HCT116 (cell line): Measurements from ENCODE around the gene CC2D1A. TPM values are rescaled to one million over a fixed set of nuclear protein-coding genes. Genes with fewer than 3 reads are reported as not detected.
"Not testable (repeated sequence)": the region's sequence is repeated elsewhere in the genome, so short reads cannot be mapped to it uniquely, and the experiment has no call there.

Experiments
- ATAC-seq: fragments of 200-7000 bp; cut with Tn5 transposase; 2 replicates; pipeline ENCODE4 v1.9.1; 2020; ENCODE audit warnings: mild to moderate bottlenecking, moderate library complexity
- BruUV-seq: library from RNA; stranded (reverse); fragments of 400-500 nt; replicated peaks from 2 replicates; lab custom pipeline; 2021; lab: Mats Ljungman, UMichigan
- CTCF ChIA-PET: fragments of 300-600 bp; sonication (Branson Sonifier 250); formaldehyde crosslinking; loops from one replicate; lab custom pipeline; 2021; ENCODE audit warnings: antibody characterized with exemption; lab: Charles Lee
- POLR2A ChIA-PET: fragments of 300-600, 350-600 bp; sonication (Branson Sonifier 250); formaldehyde crosslinking; loops from one replicate; lab custom pipeline; 2021; ENCODE audit warnings: antibody characterized with exemption; lab: Charles Lee
- RAD21 ChIA-PET, 2 experiments: fragments of 300-600 bp; sonication (Branson Sonifier 250); formaldehyde crosslinking; loops; one replicate each; lab custom pipeline; 2023; ENCODE audit warnings: low total read pairs in 2 of 2; ENCODE audit not compliant: uncharacterized antibody in 2 of 2, unreplicated experiment in 2 of 2, low non-redundant PET in 1 of 2; lab: Charles Lee
- DNase-seq: peaks from one replicate; pipeline ENCODE4 v3.0.0-alpha.2; 2010; ENCODE audit warnings: low read depth, low spot score
- H2AFZ ChIP-seq: fragments of 200-600 bp; shearing (Covaris generic), sonication (generic); 2 replicates; pipeline ENCODE4 v1.6.1; 2017; ENCODE audit warnings: low read depth, mixed run types, mixed read lengths, antibody characterized with exemption, low read length; ENCODE audit not compliant: poor library complexity, severe bottlenecking
- H3K27ac ChIP-seq: 2 replicates; pipeline ENCODE4 v1.5.1; 2012; ENCODE audit warnings: low read depth, low read length
- H3K27me3 ChIP-seq: fragments of 200-600 bp; sonication (generic); 2 replicates; pipeline ENCODE4 v1.6.1; 2016; ENCODE audit warnings: mixed run types, low read length, mixed read lengths; ENCODE audit not compliant: insufficient read depth
- H3K36me3 ChIP-seq, 2 experiments: fragments of 200-500 bp in 1 of 2; fragments of 200-600 bp in 1 of 2; sonication (Bioruptor generic) in 1 of 2; sonication (generic) in 1 of 2; 2 replicates each; pipeline versions ENCODE4 v1.5.1 to v1.6.1; 2014 to 2016; ENCODE audit warnings: low read length in 2 of 2, inconsistent platforms in 1 of 2, mixed read lengths in 1 of 2, mixed run types in 1 of 2; ENCODE audit not compliant: insufficient read depth in 2 of 2, control insufficient read depth in 1 of 2
- H3K4me1 ChIP-seq, 2 experiments: fragments of 200-600 bp in 1 of 2; sonication (generic) in 1 of 2; 2 replicates each; pipeline versions ENCODE4 v1.5.1 to v1.6.1; 2012 to 2017; ENCODE audit warnings: low read length in 2 of 2, inconsistent platforms in 1 of 2, mild to moderate bottlenecking in 1 of 2, mixed read lengths in 1 of 2, mixed run types in 1 of 2, moderate library complexity in 1 of 2; ENCODE audit not compliant: insufficient read depth in 2 of 2, control insufficient read depth in 1 of 2
- H3K4me2 ChIP-seq: fragments of 200-600 bp; sonication (generic); 2 replicates; pipeline ENCODE4 v1.6.1; 2017; ENCODE audit warnings: mixed run types, low read length, mixed read lengths
- H3K4me3 ChIP-seq, 2 experiments: fragments of 200-600 bp in 1 of 2; sonication (generic) in 1 of 2; replicated peaks in 1 of 2; 2 replicates each; pipeline ENCODE4 v1.5.1; 2011 to 2016; ENCODE audit warnings: low read length in 2 of 2, control low read depth in 1 of 2, low read depth in 1 of 2, mild to moderate bottlenecking in 1 of 2, mixed read lengths in 1 of 2, mixed run types in 1 of 2
- H3K79me2 ChIP-seq: fragments of 200-600 bp; sonication (generic); 2 replicates; pipeline ENCODE4 v1.6.1; 2017; ENCODE audit warnings: mild to moderate bottlenecking, mixed run types, low read length, moderate library complexity, mixed read lengths; ENCODE audit not compliant: insufficient read depth
- H3K9ac ChIP-seq: fragments of 200-600 bp; sonication (generic); 2 replicates; pipeline ENCODE4 v1.6.1; 2016; ENCODE audit warnings: low read length, mixed read lengths
- H3K9me2 ChIP-seq: fragments of 200-600 bp; sonication (generic), shearing (Covaris generic); 2 replicates; pipeline ENCODE4 v1.6.1; 2017; ENCODE audit warnings: mixed run types, mild to moderate bottlenecking, moderate library complexity; ENCODE audit not compliant: insufficient read depth
- H3K9me3 ChIP-seq, 2 experiments: fragments of 200-500 bp in 1 of 2; fragments of 200-600 bp in 1 of 2; sonication (Bioruptor generic) in 1 of 2; sonication (generic) in 1 of 2; 2 replicates each; pipeline ENCODE4 v1.6.1; 2014 to 2017; ENCODE audit warnings: low read length in 2 of 2, mixed read lengths in 2 of 2, inconsistent platforms in 1 of 2, low read depth in 1 of 2, mild to moderate bottlenecking in 1 of 2, mixed run types in 1 of 2, moderate library complexity in 1 of 2; ENCODE audit not compliant: control insufficient read depth in 1 of 2, insufficient read depth in 1 of 2
- H4K20me1 ChIP-seq: fragments of 200-600 bp; sonication (generic), shearing (Covaris generic); 2 replicates; pipeline ENCODE4 v1.6.1; 2017; ENCODE audit warnings: mixed run types, mild to moderate bottlenecking, moderate library complexity; ENCODE audit not compliant: insufficient read depth
- CEBPB ChIP-seq: IDR thresholded peaks from 2 replicates; pipeline ENCODE4 v1.6.1; 2012; ENCODE audit warnings: low read depth
- EGR1 ChIP-seq: IDR thresholded peaks from 2 replicates; pipeline ENCODE4 v1.6.1; 2012; ENCODE audit warnings: low read depth
- ELF1 ChIP-seq: IDR thresholded peaks from 2 replicates; pipeline ENCODE4 v1.6.1; 2012; ENCODE audit warnings: low read depth, borderline replicate concordance
- EZH2 ChIP-seq: fragments of 200-600 bp; sonication (generic); IDR thresholded peaks from 2 replicates; pipeline ENCODE4 v1.6.1; 2017; ENCODE audit warnings: antibody characterized with exemption, mixed run types
- POLR2AphosphoS5 ChIP-seq: IDR thresholded peaks from 2 replicates; pipeline ENCODE4 v1.6.1; 2011; ENCODE audit warnings: mild to moderate bottlenecking, low read depth, low read length, moderate library complexity
- RAD21 ChIP-seq: IDR thresholded peaks from 2 replicates; pipeline ENCODE4 v1.6.1; 2012; ENCODE audit warnings: low read depth, mild to moderate bottlenecking
- YY1 ChIP-seq: IDR thresholded peaks from 2 replicates; pipeline ENCODE4 v1.6.1; 2011; ENCODE audit warnings: low read length, low read depth, moderate library complexity, mild to moderate bottlenecking; ENCODE audit not compliant: insufficient replicate concordance; ENCODE audit errors: extremely low read depth
- ZFX ChIP-seq: fragments of 450-650 bp; IDR thresholded peaks from 2 replicates; pipeline ENCODE4 v1.6.1; 2017
- intact Hi-C: fragments of 100-400 bp; cut with micrococcal nuclease; formaldehyde crosslinking; loops from 2 replicates; pipeline ENCODE4 v1.10.0; 2022
- total RNA-seq: library from RNA; stranded (reverse); gene quantifications from one replicate; pipeline ENCODE4 v1.2.1, GENCODE V29; 2021; ENCODE audit not compliant: unreplicated experiment
- TF ChIP-seq, protein P1 (sequence below), 3 experiments: fragments of 200-600 bp in 1 of 3; sonication (generic) in 1 of 3; IDR thresholded peaks in 2 of 3; conservative IDR thresholded peaks in 1 of 3; 2 replicates each; pipeline ENCODE4 v1.5.1; 2012 to 2017; ENCODE audit warnings: low read depth in 2 of 3, low read length in 2 of 3, antibody characterized with exemption in 1 of 3, borderline replicate concordance in 1 of 3, control low read depth in 1 of 3, mild to moderate bottlenecking in 1 of 3, mixed read lengths in 1 of 3, mixed run types in 1 of 3, moderate library complexity in 1 of 3; ENCODE audit not compliant: insufficient read depth in 1 of 3

The CC2D1A gene
- total RNA-seq, 1 experiment from 2014 or later, result 51.5 TPM

DNA sequence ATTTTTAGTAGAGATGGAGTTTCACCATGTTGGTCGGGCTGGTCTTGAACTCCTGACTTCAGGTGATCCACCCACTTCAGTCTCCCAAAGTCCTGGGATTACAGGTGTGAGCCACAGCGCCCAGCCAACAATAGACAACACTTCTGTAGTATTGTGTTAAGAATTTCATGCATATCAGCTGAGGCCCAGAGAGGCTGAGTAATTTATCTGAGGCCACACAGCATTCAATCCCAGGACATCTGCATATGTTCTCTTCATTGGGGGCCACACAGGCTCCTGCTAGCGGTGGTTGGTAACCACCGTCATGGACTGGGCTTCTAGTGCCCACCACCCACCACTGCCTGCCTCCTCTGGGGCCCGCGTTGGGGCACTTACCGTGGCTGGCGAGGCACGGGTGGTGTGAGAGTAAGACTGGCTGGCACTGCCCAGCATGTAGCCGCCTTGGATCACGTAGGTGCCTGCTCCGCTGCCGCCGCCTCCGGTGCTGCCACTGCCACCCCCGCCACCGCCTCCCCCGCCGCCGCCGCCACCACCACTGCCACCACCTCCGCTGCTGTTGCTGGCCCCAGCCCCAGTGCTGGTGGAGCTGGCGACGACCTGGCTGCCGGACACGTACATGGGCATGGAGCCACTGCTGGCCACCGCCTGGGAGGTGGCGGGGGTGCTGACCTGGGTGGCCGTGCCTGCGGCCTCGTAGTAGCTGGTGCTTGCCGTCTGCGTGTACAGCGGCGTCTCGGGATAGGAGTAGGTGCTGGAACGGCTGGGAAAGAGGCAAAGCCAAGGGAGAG, 66.6 kb downstream of the CC2D1A start:
- Histone ChIP-seq H3K9me2 (no peaks in the 10 kb centered on the region), H3K36me3 (no peaks in the 10 kb centered on the region; a peak in 1 of 4 replicates), H4K20me1 (no peaks in the 10 kb centered on the region), H3K27me3 (no peaks in the 10 kb centered on the region), H3K27ac (0 out of 2 replicates have a peak overlapping the region, but pooled peaks have one; percentile 18), H3K4me1 (peaks cover 0 to 10% of the 10 kb centered on the region in 2 experiments; a peak in 3 of 4 replicates), H3K9me3 (no peaks in the 10 kb centered on the region), H3K4me2 (no peak overlapping the region), H3K9ac (no peak overlapping the region), H3K79me2 (no peaks in the 10 kb centered on the region), H2AFZ (no peak overlapping the region), H3K4me3 (no peak overlapping the region)
- ATAC-seq (no peak), DNase-seq (no peak)
- ChIA-PET RAD21 (no interaction called here), CTCF (no interaction called here), POLR2A (no interaction called here)
- no TSS peak for BruUV-seq
- intact Hi-C loops, result no loop called here
- TF ChIP-seq, protein P1, sequence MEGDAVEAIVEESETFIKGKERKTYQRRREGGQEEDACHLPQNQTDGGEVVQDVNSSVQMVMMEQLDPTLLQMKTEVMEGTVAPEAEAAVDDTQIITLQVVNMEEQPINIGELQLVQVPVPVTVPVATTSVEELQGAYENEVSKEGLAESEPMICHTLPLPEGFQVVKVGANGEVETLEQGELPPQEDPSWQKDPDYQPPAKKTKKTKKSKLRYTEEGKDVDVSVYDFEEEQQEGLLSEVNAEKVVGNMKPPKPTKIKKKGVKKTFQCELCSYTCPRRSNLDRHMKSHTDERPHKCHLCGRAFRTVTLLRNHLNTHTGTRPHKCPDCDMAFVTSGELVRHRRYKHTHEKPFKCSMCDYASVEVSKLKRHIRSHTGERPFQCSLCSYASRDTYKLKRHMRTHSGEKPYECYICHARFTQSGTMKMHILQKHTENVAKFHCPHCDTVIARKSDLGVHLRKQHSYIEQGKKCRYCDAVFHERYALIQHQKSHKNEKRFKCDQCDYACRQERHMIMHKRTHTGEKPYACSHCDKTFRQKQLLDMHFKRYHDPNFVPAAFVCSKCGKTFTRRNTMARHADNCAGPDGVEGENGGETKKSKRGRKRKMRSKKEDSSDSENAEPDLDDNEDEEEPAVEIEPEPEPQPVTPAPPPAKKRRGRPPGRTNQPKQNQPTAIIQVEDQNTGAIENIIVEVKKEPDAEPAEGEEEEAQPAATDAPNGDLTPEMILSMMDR (IDR thresholded peaks at IDR 0.05 in 2 of 3, conservative IDR thresholded peaks at IDR 0.05 in 1 of 3; ENCODE audit: borderline replicate concordance in 1 of 3, insufficient read depth in 1 of 3, low read depth in 2 of 3, low read length in 2 of 3), result no peak
- no peak for TF ChIP-seq ELF1
- no peak for TF ChIP-seq CEBPB
- no peak for TF ChIP-seq EZH2
- no peak for TF ChIP-seq POLR2AphosphoS5
- TF ChIP-seq RAD21, result no peak
- TF ChIP-seq YY1, result no peak
- no peak for TF ChIP-seq EGR1
- TF ChIP-seq ZFX, result no peak

DNA sequence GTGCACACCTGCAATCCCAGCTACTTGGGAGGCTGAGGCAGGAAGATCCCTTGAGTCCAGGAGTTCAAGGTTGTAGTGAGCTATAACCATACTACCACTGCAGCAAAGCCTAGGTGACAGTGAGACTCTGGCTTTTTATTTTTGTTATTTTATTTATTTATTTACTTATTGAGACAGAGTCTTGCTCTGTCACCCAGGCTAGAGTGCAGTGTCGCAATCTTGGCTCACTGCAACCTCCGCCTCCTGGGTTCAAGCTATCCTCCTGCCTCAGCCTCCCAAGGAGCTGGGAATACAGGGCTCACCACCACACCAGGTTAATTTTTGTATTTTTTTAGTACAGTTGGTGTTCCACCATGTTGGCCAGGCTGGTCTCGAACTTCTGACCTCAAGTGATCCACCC, 67.5 kb downstream of the CC2D1A start:
- intact Hi-C loops, DNase-seq, H3K4me1 ChIP-seq, H3K27me3 ChIP-seq, H2AFZ ChIP-seq, H3K9me2 ChIP-seq, CTCF ChIA-PET, H4K20me1 ChIP-seq, H3K36me3 ChIP-seq, H3K4me3 ChIP-seq, POLR2A ChIA-PET, H3K9ac ChIP-seq, ATAC-seq, H3K79me2 ChIP-seq, BruUV-seq, H3K9me3 ChIP-seq: not testable (repeated sequence)
- RAD21 ChIA-PET, result interaction anchor here in 1 of 2 experiments (0.8 kb wide), 1 partner anchor 23 kb away, joined by 4 read pairs; no protein-coding TSS in a partner anchor
- 0 out of 2 replicates have a peak overlapping the region, but pooled peaks have one; percentile 18 for H3K27ac ChIP-seq
- peak overlapping the region; percentile 41; the same call in 1 of the 2 replicates for H3K4me2 ChIP-seq
